GM19372 (cell line): ENCODE results near the gene CELF4.

Experiments
- ATAC-seq: cut with Tn5 transposase; IDR thresholded peaks from one replicate; pipeline ENCODE4 v1.9.1; 2021; ENCODE audit warnings: mild to moderate bottlenecking, low read depth, moderate library complexity; ENCODE audit not compliant: unreplicated experiment

Gene CELF4

DNA sequence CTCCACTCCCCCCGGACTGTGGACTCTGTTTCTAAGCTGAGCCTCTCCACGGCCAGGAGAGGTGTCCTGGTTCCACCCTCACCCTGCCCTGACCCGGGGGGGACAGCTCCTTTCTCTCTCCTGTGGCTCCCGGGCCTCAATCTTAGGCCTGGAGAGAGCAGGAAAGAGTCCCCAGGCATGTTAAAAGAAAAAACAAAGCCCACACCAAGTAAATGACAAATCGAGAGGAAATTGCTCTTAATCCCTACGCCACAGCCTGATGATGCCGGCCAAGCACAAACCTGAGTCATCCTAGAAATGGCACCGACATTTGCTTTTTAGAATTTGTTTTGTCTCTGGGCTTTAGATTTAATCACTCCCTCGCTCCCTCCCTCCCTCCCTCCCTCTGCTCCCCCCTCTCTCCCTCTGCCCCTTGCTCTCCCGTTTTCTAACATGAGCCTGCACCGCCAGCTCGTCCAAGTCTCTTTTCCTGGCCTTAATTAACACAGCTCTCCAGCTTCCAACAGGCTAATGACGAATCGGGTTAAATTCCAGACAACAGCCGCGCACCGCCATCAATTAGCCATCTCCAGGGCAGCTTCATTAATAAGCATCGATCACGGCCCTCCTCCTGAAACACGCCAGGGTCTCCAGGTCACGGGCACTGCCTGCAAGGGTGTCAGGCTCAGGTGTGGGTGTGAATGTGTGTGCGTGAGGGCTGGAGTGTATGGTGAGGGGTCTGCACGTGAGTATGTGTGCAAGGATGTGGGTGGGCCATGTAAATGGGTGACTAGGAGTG lies 230.8 kb downstream of the CELF4 start:
- ATAC-seq: no peak

DNA sequence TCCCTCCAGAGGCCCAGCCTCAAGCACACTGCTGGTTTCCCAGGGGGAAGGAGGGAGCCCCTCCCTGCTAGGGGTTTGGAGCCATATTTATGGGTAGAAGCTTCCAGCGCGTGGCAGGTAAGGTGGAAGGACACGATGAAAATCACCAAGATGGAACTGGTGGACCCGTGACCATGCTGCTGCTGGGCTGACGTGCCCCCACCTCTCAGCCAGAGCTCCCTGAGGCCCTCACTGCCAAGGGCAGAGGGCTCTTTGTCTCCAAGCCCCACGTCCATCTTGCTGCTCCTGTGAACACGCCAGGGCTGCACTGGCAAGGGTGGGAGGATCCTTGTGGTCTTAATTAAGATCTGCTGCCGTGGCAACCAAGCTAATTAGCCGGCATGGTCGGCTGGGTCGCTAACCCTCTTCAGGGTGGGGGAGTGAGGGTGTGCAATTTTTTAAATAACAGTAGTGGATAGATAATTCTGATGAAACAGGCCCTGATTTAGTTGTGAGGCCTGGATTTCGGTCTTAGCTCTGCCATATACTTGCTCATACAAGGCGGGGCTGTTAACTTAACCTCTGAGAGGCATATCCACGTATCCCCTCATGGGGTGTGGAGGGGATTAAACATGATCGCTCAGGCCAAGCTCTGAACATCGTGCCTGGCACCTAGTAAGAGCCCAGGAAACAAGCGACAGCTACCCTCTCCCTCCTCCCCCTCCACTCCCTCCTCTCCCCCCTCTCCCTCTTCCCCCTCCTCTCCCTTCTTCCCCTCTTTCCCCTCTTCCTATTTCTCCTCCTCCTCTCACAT lies 232.8 kb downstream of the CELF4 start:
- ATAC-seq: no peak

GRCh38 chr18:37332219-37332618 lies 233.4 kb downstream of the CELF4 start:
- no peak for ATAC-seq

DNA sequence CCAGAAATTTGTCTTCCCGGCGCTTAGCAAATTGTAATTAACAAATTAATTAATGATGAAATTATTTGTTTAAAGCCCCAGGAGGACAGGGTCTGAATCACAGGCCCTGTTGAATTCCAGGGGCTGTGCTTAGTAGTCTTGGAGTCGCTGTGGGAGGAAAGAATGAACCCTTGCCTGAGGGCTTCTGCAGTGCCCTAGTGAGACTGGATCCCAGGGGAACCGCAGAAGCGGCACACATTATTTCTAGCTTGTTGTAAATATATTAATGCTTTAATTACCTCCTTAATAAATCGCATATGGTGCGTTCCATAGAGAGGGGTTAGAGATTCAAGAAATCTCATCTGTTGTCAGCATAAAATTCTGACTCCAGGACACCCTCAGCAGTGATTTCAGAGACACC lies 235.4 kb downstream of the CELF4 start:
- no peak for ATAC-seq

DNA sequence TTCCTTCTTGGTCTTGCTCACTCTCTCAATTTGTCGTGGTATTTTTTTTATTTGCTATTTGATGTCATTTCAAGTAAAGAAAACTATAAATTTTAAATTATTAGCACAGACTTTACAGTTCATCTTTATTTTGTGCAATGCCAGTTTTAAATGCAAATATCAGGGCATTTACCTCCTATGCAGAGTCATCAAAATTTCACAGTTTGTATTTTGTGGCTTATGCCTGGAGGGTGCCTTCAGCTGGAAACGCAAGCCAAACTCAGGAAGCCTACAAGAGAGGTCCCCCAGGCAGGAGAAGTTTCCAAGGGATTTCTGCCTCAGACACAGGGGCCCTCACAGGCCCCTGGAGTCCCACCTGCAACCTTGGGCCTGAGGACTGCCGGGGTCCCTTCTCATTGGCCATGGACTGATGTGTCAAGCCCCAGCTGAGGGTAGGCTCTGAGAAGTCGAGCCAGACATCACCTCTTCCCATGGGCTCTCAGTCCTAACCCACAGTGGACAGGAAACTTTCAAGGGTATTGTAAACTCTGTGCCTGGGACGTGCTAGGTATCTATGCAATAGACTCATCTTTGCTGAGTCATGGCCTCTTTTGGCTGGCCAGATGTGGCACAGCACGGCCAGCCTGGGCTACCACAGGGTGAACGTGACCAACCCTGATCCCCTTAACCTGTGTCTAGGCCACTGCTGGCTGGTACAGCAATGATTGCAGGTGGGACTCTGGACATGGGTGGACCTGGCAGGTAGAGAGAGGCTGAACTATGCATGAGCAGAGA lies 236.5 kb downstream of the CELF4 start:
- ATAC-seq: no peak

DNA sequence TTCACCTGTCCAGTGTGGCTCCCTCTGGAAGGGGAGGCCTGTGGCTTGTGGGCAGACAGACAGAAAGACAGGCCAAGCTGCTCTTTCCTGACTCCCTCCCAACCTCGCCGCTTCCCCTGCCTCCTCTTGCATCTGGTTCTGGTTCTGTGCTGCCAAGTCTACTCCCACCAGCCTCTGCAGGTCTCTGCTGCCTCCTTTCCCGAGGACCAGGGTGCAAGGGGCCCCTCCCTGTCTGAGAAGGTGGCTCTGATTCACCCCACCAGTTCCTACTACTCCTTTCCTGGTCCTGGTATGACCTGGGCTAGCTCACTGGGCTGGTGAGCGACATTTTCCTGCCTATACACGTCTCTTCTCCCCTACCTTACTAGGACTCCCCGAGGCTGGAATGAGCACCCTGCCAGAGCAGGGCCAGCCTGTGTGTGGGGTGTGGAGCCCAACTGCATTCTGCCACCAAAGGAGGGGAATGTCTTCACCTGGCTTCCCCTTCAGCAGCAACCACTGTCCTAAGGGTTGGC lies 238.5 kb downstream of the CELF4 start:
- no peak for ATAC-seq

- peak; percentile 80 for ATAC-seq
These were observed 243.0 kb downstream of the CELF4 start for GRCh38 chr18:37322492-37323035.

- ATAC-seq: peak; percentile 9
These were observed 243.8 kb downstream of the CELF4 start for GRCh38 chr18:37321582-37322491.

DNA sequence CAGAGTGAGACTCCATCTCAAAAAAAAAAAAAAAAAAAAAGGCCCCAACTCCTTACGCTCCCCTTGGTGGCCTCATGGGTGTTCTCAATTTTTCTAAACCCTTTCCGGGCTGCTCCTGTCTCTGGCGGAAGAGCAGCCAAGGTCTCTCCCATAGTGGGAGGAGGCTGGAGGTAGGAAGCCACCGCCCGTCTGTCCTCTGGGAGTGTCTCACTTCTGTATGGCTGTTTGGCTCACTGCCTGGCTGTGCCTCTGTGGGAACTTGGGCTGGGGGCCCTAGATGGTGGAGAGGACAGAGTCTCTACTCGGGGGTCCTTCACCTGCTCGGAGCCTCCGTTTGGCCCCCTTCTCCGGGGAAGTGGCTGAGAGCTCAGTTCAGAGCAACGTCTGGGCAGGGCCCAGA lies 245.3 kb downstream of the CELF4 start:
- no peak for ATAC-seq

- ATAC-seq: no peak
These were observed 246.9 kb downstream of the CELF4 start for GRCh38 chr18:37318360-37319355.

GRCh38 chr18:37317486-37317885 lies 248.1 kb downstream of the CELF4 start:
- no peak for ATAC-seq

- no peak for ATAC-seq
These were observed 249.1 kb downstream of the CELF4 start for GRCh38 chr18:37316468-37316867.

DNA sequence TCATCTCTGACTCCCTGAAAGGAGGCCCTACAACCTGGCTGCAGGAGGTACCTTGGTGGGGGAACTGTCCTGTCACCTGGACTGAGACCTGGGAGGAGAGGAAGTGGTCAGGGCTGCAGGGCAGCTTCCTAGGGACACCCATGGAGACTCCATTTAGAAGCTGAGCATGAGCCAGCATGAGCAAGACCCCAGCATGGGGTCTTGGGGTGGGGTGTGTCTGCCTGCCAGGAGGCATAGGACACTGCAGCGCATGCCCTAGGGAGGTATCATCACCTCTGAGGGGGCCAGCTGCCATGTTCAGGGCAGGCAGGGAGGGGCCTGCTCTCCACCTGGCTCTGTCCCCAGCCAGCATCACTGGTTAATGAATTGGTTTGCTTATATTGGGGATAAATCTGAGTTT lies 249.7 kb downstream of the CELF4 start:
- no peak for ATAC-seq

DNA sequence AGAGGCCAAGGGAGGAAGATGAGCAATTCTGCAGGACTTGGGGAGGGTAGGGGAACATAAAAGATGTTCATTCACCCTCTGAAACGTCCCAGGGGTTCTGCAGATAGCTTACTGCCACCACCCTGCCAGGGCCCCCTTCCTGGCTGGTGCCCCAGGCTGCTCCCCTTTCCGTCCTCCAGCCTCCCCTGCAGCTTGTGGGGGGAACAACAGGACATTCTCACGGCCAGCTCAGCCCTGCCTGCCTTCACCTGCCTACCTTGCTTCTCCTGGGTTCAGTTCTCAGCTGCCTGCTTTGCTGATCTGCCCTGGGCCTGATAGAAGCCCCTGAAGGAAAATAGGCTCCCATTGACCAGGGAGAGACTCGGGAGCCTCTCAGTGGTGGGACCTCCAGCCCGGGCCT lies 251.1 kb downstream of the CELF4 start:
- no peak for ATAC-seq

GRCh38 chr18:37313624-37314023 lies 252.0 kb downstream of the CELF4 start:
- ATAC-seq: no peak

DNA sequence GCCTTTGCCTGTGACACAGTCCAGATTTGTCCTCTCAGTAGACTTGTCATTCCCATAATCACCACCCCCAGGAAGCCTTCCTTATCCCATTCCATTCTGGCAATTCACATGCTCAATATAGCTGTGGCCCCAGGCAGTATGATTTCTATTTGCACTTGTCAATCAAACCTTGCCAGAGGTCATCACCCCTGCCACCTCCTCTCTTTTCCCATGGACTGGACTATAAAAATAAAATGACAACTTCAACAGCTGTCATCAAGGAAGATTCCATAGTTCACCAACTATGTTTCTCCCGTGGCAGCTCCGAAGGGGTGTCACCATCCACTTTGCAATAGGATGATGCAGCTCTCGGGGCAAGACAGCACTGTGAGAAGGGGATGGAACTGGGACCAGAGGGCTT lies 255.7 kb downstream of the CELF4 start:
- ATAC-seq: no peak

- no peak for ATAC-seq
These were observed 256.5 kb downstream of the CELF4 start for GRCh38 chr18:37309059-37309458.

DNA sequence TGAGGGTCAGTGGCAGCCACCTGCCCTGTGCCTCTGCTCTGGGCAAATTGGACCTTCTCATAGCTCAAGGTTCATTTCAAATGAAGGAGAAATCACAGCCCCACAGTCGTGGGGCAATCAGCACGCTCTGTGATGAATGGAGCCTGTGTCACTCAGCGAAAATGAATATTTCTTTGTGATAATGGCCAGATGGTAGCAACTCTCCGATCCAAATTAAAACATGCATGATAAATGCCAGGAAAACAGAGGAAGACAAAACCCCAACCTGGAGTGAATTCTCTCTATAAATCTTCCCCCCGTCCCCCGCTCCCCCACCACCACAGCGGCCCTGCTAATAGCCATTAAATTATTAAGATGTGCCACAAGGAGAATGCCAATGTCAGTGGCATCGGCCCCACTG lies 258.4 kb downstream of the CELF4 start:
- ATAC-seq: no peak
